Dermis blood vessel endothelial cell (primary cell): ENCODE data around the gene GPC5. TPM values are rescaled to one million over a fixed set of nuclear protein-coding genes. Genes with fewer than 3 reads are reported as not detected.

Experiments
- DNase-seq: peaks from one replicate; pipeline ENCODE4 v3.0.0; 2010
- total RNA-seq: library from RNA; depleted of rRNA; stranded (reverse); fragments of >200 nt; gene quantifications from 2 replicates; pipeline ENCODE4 v1.2.3, GENCODE V29; 2014

GPC5 gene
- total RNA-seq, 1 donor from 2014 or later = 0.34 TPM

GRCh38 chr13:92913840-92914239 lies 1515.4 kb downstream of the GPC5 start:
- DNase-seq = no peak

Other genes with a start within 250 kb of the GPC5 start
- gene MIR17HG, start 50.9 kb upstream of the GPC5 start, total RNA-seq = 5.4 and 13.1 TPM in 2 replicates